Fibroblast of skin of left biceps (primary cell): ENCODE data around the gene CST11.
"Not testable (repeated sequence)": the region's sequence is repeated elsewhere in the genome, so short reads cannot be mapped to it uniquely, and the experiment has no call there.

Source experiments
- DNase-seq, 2 experiments: peaks; one replicate each; pipeline ENCODE4 v3.0.0-alpha.2; 2013; ENCODE audit warnings: low read depth in 2 of 2

The CST11 gene

GRCh38 chr20:23452776-23453175 lies at the start of gene CST11:
TSS of gene CST11 (minus strand) at chr20:23452876. CDS start at chr20:23452811, 65 bp downstream.
- no peak for DNase-seq

GRCh38 chr20:23501926-23502325 lies 49.2 kb upstream of the CST11 start:
- no peak for DNase-seq

- no peak for DNase-seq
These were observed 44.9 kb upstream of the CST11 start for GRCh38 chr20:23497536-23497935.

- DNase-seq = no peak
These were observed 40.6 kb upstream of the CST11 start for GRCh38 chr20:23493172-23493772.

- no peak for DNase-seq
These were observed 39.6 kb upstream of the CST11 start for GRCh38 chr20:23492292-23492691.

- DNase-seq = no peak
These were observed 38.1 kb upstream of the CST11 start, which contains the start of gene CST8 for GRCh38 chr20:23490817-23491216. TSS of gene CST8 (plus strand) at chr20:23491117. CDS start at chr20:23491668, 551 bp downstream.

- no peak for DNase-seq
These were observed 36.3 kb upstream of the CST11 start for GRCh38 chr20:23488996-23489395.

- DNase-seq = no peak
These were observed 35.8 kb upstream of the CST11 start for GRCh38 chr20:23488470-23488869.

- no peak for DNase-seq
These were observed 31.4 kb upstream of the CST11 start for GRCh38 chr20:23484081-23484480.

- DNase-seq = no peak
These were observed 29.5 kb upstream of the CST11 start for GRCh38 chr20:23482138-23482537.

- DNase-seq = no peak
These were observed 26.4 kb upstream of the CST11 start for GRCh38 chr20:23479043-23479442.

GRCh38 chr20:23477223-23477622 lies 24.5 kb upstream of the CST11 start:
- DNase-seq = no peak

- DNase-seq = no peak
These were observed 23.5 kb upstream of the CST11 start for GRCh38 chr20:23476015-23476754.

- no peak for DNase-seq
These were observed 22.7 kb upstream of the CST11 start for GRCh38 chr20:23475395-23475794.

- DNase-seq = not testable (repeated sequence)
These were observed 20.6 kb upstream of the CST11 start for GRCh38 chr20:23473293-23473692.

- DNase-seq = not testable (repeated sequence)
These were observed 19.6 kb upstream of the CST11 start for GRCh38 chr20:23472306-23472705.

GRCh38 chr20:23466961-23467360 lies 14.3 kb upstream of the CST11 start:
- DNase-seq = not testable (repeated sequence)

GRCh38 chr20:23461180-23461579 lies 8.5 kb upstream of the CST11 start:
- DNase-seq = no peak

- no peak for DNase-seq
These were observed 6.9 kb upstream of the CST11 start for GRCh38 chr20:23459461-23460150.

GRCh38 chr20:23456873-23457272 lies 4.2 kb upstream of the CST11 start:
- DNase-seq = no peak

- no peak for DNase-seq
These were observed 3.7 kb upstream of the CST11 start for GRCh38 chr20:23456409-23456808.

- DNase-seq = no peak
These were observed 3.0 kb upstream of the CST11 start for GRCh38 chr20:23455639-23456038.

GRCh38 chr20:23454816-23455215 lies 2.1 kb upstream of the CST11 start:
- no peak for DNase-seq
